Parietal lobe (tissue), 1 donor: ENCODE measurements around the gene ITGBL1. TPM values are rescaled to one million over a fixed set of nuclear protein-coding genes. Genes with fewer than 3 reads are reported as not detected.

Experiments used
- total RNA-seq: library from RNA; depleted of rRNA; stranded (reverse); fragments of >200 nt; gene quantifications from one replicate; pipeline ENCODE4 v1.2.3, GENCODE V29; 2014

The ITGBL1 gene, protein sequence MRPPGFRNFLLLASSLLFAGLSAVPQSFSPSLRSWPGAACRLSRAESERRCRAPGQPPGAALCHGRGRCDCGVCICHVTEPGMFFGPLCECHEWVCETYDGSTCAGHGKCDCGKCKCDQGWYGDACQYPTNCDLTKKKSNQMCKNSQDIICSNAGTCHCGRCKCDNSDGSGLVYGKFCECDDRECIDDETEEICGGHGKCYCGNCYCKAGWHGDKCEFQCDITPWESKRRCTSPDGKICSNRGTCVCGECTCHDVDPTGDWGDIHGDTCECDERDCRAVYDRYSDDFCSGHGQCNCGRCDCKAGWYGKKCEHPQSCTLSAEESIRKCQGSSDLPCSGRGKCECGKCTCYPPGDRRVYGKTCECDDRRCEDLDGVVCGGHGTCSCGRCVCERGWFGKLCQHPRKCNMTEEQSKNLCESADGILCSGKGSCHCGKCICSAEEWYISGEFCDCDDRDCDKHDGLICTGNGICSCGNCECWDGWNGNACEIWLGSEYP
- total RNA-seq: not detected

DNA sequence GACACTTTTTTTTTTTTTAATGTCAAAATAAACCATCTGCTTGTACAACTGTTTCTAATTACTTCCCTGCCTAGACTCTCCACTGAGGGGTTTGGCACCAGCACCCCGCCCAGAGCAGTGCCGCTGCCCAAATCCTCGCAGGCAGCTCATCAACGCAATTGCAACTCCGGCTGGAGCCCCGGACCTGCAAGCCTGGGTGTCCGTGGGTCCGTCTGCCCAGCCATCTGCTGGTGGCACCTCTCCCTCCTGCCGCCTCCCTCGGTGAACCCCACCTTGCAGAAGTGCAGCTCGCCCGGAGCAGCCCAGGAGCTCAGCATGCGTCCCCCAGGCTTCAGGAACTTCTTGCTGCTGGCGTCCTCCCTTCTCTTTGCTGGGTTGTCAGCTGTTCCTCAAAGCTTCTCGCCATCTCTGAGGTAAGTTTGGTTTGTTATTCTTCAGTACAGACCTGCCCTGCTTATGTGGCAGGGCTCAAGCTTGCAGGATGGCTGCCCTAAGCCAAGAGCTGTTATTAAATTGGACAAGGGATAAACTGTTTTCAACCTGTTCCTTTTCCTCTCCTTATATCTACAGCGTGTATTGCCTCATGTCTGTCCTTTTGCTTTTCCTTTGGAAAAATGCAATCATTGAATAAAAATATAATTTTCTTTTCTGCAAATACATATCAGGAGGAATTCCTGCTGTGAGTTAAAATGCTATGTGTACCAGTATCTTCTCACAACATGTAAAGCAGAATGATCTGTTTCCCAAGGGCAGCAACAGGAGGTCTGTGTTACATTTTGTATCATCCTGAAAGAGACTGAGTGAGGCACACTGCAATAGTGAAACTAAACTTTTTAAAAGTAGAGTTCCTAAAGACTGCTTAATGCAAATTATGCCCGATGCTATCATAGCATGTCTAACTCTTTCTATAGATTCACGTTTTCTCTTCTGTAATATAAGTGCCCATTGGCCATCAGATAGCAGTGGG, at the start of gene ITGBL1:
TSS of gene ITGBL1 (plus strand) at position 157 of the 967 bp plus-strand sequence. CDS start at position 316, 159 bp downstream.

DNA sequence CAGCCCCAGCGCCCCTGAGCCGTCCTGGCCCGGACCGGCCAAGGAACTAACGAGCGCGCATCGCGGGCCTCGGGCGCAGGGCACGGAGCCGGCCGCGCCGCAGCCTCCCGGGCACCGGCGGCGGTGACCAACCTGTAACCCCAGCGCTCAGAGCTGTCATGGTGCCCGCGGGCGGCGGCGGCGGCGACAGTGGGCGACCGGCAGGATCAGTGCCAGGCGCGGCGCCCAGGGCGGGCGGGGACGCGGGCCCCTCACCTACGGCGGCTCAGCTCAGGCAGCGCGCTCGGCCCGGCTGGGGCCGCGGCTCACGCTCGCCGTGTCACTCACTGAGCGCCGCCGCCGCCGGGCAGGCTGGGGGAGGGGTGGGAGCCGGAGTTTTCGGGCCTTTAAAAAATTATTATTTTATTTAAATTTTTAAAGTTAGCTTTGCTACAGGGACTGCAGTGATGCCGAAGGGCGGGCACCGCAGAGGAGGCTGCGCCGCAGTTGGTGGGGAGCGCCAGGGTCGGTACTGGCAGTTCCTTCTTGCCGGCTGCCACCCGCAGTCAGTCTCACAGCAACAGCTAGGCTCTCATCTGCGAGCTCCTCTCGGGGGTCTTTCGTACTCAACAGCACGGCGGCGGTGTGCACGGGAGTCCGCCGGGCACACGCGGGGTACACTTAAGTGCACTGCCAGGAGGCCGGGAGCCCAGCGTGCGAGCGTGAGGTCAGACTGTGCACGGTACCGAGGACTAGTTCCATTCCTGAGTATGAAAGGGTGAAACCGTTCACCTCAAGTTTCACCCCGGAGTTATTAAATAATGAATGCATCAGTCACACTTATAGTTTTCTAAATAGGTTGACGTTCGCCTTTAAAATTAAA, 36.1 kb upstream of the ITGBL1 start, which contains the start of gene NALCN:
TSS of gene NALCN (minus strand) at position 328 of the 862 bp plus-strand sequence. CDS start 17,382 bp downstream, outside the sequence.

Other genes starting within 250 kb of the ITGBL1 start
- gene NALCN, start 36.2 kb upstream of the ITGBL1 start, total RNA-seq: 21.6 TPM